T-helper 17 cell (primary cell): Measurements from ENCODE around the gene OR1J1. TPM values are rescaled to one million over a fixed set of nuclear protein-coding genes. Genes with fewer than 3 reads are reported as not detected.

Experiments
- ATAC-seq: fragments of 150-1000 bp; cut with Tn5 transposase; 2 replicates; pipeline ENCODE4 v1.10.0; 2021; ENCODE audit warnings: mild to moderate bottlenecking, moderate library complexity
- DNase-seq, 3 donors: peaks; one replicate each; pipeline versions ENCODE4 v3.0.0 to v3.0.0-alpha.2; 2020 to 2021
- H3K9me3 ChIP-seq: one replicate; pipeline ENCODE4 v1.7.0; 2013; ENCODE audit warnings: low read length, mild to moderate bottlenecking; ENCODE audit not compliant: control insufficient read depth, poor library complexity, severe bottlenecking
- H3K27ac Mint-ChIP-seq: one replicate; pipeline ENCODE4 v1.8.0; 2022; ENCODE audit warnings: mild to moderate bottlenecking, moderate library complexity, mixed read lengths
- H3K27me3 Mint-ChIP-seq: one replicate; pipeline ENCODE4 v1.8.0; 2022; ENCODE audit warnings: mixed read lengths
- H3K36me3 Mint-ChIP-seq: one replicate; pipeline ENCODE4 v1.8.0; 2022; ENCODE audit warnings: low read depth, mixed read lengths
- H3K4me1 Mint-ChIP-seq: one replicate; pipeline ENCODE4 v1.8.0; 2022; ENCODE audit warnings: mild to moderate bottlenecking, mixed read lengths
- H3K4me3 Mint-ChIP-seq: one replicate; pipeline ENCODE4 v1.8.0; 2022; ENCODE audit warnings: mild to moderate bottlenecking, moderate library complexity, mixed read lengths
- total RNA-seq, 4 donors: library from RNA in 2 of 4; stranded (reverse) in 2 of 4; gene quantifications; one replicate each; pipeline ENCODE4 v1.2.3 and lab custom pipeline; 2022 to 2026

OR1J1 gene, protein sequence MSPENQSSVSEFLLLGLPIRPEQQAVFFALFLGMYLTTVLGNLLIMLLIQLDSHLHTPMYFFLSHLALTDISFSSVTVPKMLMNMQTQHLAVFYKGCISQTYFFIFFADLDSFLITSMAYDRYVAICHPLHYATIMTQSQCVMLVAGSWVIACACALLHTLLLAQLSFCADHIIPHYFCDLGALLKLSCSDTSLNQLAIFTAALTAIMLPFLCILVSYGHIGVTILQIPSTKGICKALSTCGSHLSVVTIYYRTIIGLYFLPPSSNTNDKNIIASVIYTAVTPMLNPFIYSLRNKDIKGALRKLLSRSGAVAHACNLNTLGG
- not detected for total RNA-seq
- 0 reads per million in 2 donors for total RNA-seq (lab: John Stamatoyannopoulos, UW)

DNA sequence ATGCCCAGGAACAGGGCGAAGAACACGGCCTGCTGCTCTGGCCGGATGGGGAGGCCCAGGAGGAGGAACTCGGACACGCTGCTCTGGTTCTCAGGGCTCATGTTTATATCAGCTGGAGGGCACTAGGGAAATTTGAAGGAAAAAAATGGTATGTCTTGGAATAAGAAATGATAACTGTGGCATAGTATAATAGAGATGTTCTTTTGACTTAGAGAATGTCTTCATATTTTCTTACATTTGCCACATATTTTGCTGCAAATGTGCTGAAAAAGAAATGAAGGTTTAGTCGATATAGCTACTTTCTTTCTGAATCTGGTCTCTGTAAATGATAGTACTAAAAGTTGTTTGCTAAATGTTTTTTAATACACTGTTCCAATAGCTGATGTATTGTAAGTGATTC lies at the start of gene OR1J1:
OR1J1 (minus strand) TSS at position 101 of the 400 bp plus-strand sequence; CDS start at position 101, 0 bp downstream.
- DNase-seq (no peak), ATAC-seq (no peak)
- Mint-ChIP-seq H3K4me1 (peaks cover 4% of the 10 kb centered on the region), H3K36me3 (no peaks in the 10 kb centered on the region), H3K4me3 (no peak within 1 kb of the TSS), H3K27ac (no peak within 1 kb of the TSS), H3K27me3 (peaks cover 30% of the 10 kb centered on the region)
- H3K9me3 ChIP-seq = no peaks in the 10 kb centered on the region

DNA sequence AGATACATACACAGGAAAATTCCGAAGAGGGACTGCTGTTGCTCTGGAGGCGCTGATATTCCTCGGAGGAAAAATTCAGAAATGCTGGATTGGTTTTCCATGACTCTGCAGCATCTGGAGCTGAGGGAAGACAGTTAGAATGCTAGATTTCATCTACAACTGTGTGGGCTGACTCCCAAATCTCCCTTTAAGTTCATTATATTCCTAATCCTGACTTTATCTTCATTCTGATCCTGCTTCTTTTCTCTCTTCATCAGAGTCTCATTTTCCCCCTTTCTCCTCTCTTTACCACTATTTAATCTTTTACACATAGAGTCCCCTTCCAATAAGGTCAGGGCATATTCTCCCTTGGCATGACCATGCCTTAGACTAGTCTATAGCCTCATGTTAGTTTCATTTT lies 49.5 kb upstream of the OR1J1 start, which contains the start of gene OR1N1:
OR1N1 (minus strand) TSS at position 101 of the 400 bp plus-strand sequence; CDS start at position 101, 0 bp downstream.
- no peak within 1 kb of the TSS for H3K4me3 Mint-ChIP-seq
- no peak within 1 kb of the TSS for H3K27ac Mint-ChIP-seq
- no peaks in the 10 kb centered on the region for H3K4me1 Mint-ChIP-seq
- DNase-seq (no peak), ATAC-seq (no peak)
- H3K27me3 Mint-ChIP-seq = no peaks in the 10 kb centered on the region
- H3K36me3 Mint-ChIP-seq = no peaks in the 10 kb centered on the region
- no peaks in the 10 kb centered on the region for H3K9me3 ChIP-seq

DNA sequence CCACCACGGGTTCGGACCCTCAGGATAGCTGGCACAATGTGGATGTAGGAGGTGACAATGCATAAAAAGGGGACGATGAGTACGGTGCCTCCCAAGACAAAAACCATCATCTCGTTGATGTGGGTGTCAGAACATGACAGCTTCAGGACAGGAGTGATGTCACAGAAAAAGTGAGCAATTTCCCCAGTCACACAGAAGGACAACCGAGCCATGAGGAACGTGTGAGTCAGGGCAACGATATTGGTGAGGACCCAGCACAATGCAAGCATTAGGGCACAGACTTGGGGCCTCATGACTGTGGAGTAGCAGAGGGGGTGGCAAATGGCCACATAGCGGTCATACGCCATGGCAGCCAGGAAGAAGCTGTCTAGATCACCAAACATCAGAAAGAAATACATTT lies 48.9 kb upstream of the OR1J1 start:
- no peaks in the 10 kb centered on the region for H3K36me3 Mint-ChIP-seq
- ATAC-seq (no peak), DNase-seq (no peak)
- no peaks in the 10 kb centered on the region for H3K4me1 Mint-ChIP-seq
- no peak overlapping the region for H3K4me3 Mint-ChIP-seq
- no peak overlapping the region for H3K27ac Mint-ChIP-seq
- no peaks in the 10 kb centered on the region for H3K27me3 Mint-ChIP-seq
- no peaks in the 10 kb centered on the region for H3K9me3 ChIP-seq

DNA sequence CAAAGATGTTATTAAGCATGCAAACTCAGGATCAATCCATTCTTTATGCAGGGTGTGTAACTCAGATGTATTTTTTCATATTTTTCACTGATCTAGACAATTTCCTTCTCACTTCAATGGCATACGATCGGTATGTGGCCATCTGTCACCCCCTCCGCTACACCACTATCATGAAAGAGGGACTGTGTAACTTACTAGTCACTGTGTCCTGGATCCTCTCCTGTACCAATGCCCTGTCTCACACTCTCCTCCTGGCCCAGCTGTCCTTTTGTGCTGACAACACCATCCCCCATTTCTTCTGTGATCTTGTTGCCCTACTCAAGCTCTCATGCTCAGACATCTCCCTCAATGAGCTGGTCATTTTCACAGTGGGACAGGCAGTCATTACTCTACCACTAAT lies 41.6 kb upstream of the OR1J1 start:
- Mint-ChIP-seq H3K4me1 (no peaks in the 10 kb centered on the region), H3K36me3 (no peaks in the 10 kb centered on the region), H3K4me3 (no peak overlapping the region), H3K27ac (no peak overlapping the region), H3K27me3 (peaks cover 8% of the 10 kb centered on the region)
- ATAC-seq (no peak), DNase-seq (no peak)
- H3K9me3 ChIP-seq = no peaks in the 10 kb centered on the region

DNA sequence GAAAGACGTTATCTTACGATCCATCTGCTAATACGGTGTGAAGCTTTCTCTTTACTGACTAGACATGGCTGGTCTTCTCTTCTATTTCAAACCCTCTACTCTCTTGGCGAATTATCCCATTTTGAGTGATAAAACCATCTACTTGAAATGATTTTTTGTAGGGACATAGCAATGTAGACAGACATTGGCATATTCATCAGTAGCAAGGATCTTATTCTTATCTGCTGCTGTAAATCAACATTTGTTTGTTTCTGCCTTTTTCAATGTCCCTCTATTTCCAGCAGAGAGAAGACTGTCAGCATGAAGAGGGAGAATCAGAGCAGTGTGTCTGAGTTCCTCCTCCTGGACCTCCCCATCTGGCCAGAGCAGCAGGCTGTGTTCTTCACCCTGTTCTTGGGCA lies 41.1 kb upstream of the OR1J1 start, which contains the start of gene OR1J4:
OR1J4 (plus strand) TSS at position 301 of the 400 bp plus-strand sequence; CDS start at position 301, 0 bp downstream.
- Mint-ChIP-seq H3K27ac (no peak within 1 kb of the TSS), H3K4me1 (no peaks in the 10 kb centered on the region), H3K27me3 (peaks cover 8% of the 10 kb centered on the region), H3K36me3 (no peaks in the 10 kb centered on the region), H3K4me3 (no peak within 1 kb of the TSS)
- no peak for DNase-seq
- H3K9me3 ChIP-seq = no peaks in the 10 kb centered on the region
- ATAC-seq = no peak

DNA sequence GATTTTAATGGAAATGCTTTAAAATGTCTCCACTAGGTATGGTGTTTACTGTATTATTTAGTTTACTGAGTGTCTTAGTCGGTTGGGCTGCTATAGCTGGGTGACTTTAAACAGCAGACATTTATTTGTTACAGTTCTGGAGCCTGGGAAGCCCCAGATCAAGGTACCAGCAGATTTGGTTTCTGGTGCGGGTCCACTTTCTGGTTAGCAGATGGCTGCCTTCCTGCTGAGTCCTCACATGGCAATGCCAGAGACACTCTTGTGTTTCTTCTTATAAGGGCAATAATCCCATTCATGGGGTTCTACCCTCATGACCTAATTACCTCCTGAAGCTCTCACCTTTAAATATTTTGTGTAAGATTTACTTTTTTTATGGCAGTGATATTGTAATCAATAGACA lies 40.5 kb upstream of the OR1J1 start:
- ATAC-seq = no peak
- H3K36me3 Mint-ChIP-seq = no peaks in the 10 kb centered on the region

DNA sequence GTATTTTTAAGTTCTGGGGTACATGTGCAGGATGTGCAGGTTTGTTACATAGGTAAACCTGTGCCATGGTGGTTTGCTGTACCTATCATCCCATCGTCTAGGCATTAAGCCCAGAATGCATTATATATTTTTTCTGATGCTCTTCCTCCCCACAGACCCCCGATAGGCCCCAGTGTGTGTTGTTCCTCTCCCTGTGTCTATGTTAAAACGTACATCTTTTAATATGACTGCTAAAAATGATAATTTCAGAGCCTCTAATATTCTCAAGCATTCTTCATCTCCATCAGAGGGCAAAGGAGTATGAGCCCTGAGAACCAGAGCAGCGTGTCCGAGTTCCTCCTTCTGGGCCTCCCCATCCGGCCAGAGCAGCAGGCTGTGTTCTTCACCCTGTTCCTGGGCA lies 32.8 kb upstream of the OR1J1 start, which contains the start of gene OR1J2:
OR1J2 (plus strand) TSS at position 301 of the 400 bp plus-strand sequence; CDS start at position 301, 0 bp downstream.
- Mint-ChIP-seq H3K27ac (no peak within 1 kb of the TSS), H3K36me3 (peaks cover 4% of the 10 kb centered on the region)
- no peak for ATAC-seq

More for the DNA sequence above, 40.5 kb upstream of the OR1J1 start:
- no peak for DNase-seq
- H3K27ac Mint-ChIP-seq = no peak overlapping the region
- peaks cover 8% of the 10 kb centered on the region for H3K27me3 Mint-ChIP-seq
- H3K4me3 Mint-ChIP-seq = no peak overlapping the region
- no peaks in the 10 kb centered on the region for H3K4me1 Mint-ChIP-seq
- no peaks in the 10 kb centered on the region for H3K9me3 ChIP-seq

DNA sequence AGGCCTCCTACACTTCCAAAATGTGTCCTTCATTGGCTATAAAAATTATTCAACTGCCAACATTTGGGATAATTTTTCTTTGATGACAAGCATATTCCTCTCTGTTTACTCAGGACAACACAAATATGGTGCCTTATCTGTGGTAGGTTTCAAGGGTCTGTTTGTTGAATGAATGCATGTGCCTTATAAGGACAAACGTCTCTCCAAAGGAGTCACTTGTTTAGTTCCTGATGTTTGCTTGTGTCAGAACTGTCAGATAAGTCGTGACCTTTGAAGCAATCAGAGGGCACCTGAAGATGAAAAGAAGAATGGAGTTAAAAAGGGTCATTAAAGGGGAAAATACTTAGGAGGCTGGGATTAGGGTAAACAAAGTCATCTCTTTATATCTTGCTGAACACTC lies 29.2 kb upstream of the OR1J1 start:
- H3K9me3 ChIP-seq = no peaks in the 10 kb centered on the region
- DNase-seq = no peak
- no peak overlapping the region for H3K27ac Mint-ChIP-seq
- no peak overlapping the region for H3K4me3 Mint-ChIP-seq
- no peak for ATAC-seq
- H3K27me3 Mint-ChIP-seq = peaks cover 28% of the 10 kb centered on the region
- peaks cover 3% of the 10 kb centered on the region for H3K4me1 Mint-ChIP-seq
- peaks cover 4% of the 10 kb centered on the region for H3K36me3 Mint-ChIP-seq

More for the DNA sequence above, 32.8 kb upstream of the OR1J1 start, which contains the start of gene OR1J2:
- no peaks in the 10 kb centered on the region for H3K9me3 ChIP-seq
- Mint-ChIP-seq H3K4me1 (no peaks in the 10 kb centered on the region), H3K4me3 (no peak within 1 kb of the TSS), H3K27me3 (peaks cover 28% of the 10 kb centered on the region)
- no peak for DNase-seq

DNA sequence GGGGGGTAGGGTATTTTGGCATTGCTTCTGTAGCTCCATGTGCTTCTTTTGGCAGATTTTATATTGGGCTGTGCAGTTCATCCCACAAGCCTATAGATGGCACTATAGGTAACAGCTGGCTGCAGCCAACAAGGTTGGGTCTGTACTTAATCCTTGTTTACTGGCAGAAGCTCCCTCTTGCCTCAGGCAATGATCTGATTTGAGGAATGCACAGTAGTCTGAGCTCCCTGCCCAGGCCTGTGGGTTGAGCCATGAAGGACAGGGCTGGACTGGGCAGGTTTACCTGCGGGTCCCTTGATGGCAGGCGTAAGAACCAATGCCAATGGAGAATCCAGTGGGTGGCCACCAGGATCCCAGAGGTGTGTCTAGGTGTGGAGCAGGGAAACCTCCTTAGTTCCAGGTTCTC lies 21.2 kb upstream of the OR1J1 start:
- ATAC-seq = peak; percentile 65
- DNase-seq = no peak
- no peak overlapping the region for H3K4me3 Mint-ChIP-seq
- peaks cover 3% of the 10 kb centered on the region for H3K36me3 Mint-ChIP-seq
- no peaks in the 10 kb centered on the region for H3K9me3 ChIP-seq
- peaks cover 6% of the 10 kb centered on the region for H3K27me3 Mint-ChIP-seq
- no peak overlapping the region for H3K27ac Mint-ChIP-seq
- peaks cover 3% of the 10 kb centered on the region for H3K4me1 Mint-ChIP-seq

DNA sequence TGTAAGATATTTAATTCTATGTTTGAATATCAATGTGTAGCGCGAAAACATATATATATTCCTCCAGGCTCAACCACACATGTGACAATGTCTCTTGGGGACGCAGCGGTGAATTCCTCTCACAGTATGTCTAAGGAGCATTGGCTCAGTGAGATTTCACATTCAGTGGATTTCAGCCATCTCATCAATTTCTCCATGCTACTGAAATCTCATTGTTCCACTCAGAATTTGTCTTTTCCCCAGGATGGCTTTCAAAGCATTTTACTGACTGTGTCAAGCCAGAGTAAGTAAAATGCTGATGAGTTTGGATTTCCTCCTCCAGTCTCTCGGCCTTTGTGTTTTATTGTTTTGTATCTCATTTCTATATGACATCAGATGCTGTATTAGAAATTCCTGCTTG lies 1.3 kb upstream of the OR1J1 start:
- H3K4me3 Mint-ChIP-seq = no peak overlapping the region
- H3K27me3 Mint-ChIP-seq = peaks cover 30% of the 10 kb centered on the region
- DNase-seq (no peak), ATAC-seq (no peak)
- H3K9me3 ChIP-seq = no peaks in the 10 kb centered on the region
- no peak overlapping the region for H3K27ac Mint-ChIP-seq
- H3K4me1 Mint-ChIP-seq = peaks cover 4% of the 10 kb centered on the region
- H3K36me3 Mint-ChIP-seq = no peaks in the 10 kb centered on the region

DNA sequence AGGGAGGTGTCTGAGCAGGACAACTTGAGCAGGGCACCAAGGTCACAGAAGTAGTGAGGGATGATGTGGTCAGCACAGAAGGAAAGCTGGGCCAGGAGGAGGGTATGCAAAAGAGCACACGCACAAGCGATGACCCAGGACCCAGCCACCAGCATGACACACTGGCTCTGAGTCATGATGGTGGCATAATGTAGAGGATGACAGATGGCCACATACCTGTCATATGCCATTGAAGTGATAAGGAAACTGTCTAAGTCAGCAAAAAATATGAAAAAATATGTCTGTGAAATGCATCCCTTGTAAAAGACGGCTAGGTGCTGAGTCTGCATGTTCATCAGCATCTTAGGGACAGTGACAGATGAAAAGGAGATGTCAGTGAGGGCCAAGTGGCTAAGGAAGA lies 380 bp downstream of the OR1J1 start:
- Mint-ChIP-seq H3K4me3 (no peak overlapping the region), H3K27me3 (peaks cover 26% of the 10 kb centered on the region), H3K36me3 (no peaks in the 10 kb centered on the region), H3K27ac (no peak overlapping the region), H3K4me1 (peaks cover 4% of the 10 kb centered on the region)
- DNase-seq = no peak
- no peaks in the 10 kb centered on the region for H3K9me3 ChIP-seq
- ATAC-seq = no peak

DNA sequence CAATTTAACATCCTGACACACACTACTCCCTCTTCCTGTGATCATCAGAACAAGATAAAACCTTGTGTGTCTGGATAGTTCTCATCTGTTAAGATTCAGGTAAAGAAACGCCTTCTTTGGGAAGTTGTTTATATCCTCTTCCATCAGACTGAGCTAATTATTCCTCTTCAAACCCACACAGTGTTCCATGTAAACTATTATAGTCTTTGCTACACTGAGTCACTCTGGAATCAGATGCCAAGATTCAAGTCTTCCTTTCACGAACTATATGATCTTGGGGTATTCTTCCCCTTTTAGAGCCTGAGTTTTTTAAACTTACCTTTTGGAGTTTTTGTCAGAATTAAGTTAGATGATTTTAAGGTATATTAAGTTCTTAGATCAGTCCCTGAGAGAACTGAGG lies 2.0 kb downstream of the OR1J1 start:
- peaks cover 19% of the 10 kb centered on the region for H3K27me3 Mint-ChIP-seq
- DNase-seq (no peak), ATAC-seq (no peak)
- H3K4me1 Mint-ChIP-seq = peaks cover 4% of the 10 kb centered on the region
- no peak overlapping the region for H3K27ac Mint-ChIP-seq
- no peak overlapping the region for H3K4me3 Mint-ChIP-seq
- no peaks in the 10 kb centered on the region for H3K9me3 ChIP-seq
- H3K36me3 Mint-ChIP-seq = no peaks in the 10 kb centered on the region

DNA sequence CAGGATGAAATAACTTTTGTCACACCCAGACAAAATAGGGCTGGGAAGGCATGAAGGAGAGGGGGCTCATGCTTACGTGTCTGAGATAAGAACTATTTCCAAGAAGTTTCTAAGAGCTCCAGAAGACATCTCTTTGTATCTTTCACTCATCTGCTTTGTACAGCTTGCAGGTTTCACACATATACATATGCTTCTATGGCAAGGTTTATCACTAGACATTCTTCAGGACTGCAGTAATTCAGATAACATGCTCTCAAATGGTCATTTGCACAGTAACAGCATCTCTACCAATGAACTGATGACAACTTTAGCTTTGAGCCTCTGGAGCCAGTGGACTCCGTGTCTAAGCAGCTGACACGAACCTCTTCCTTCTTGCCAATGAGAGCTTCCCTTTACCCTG lies 3.2 kb downstream of the OR1J1 start:
- H3K36me3 Mint-ChIP-seq = no peaks in the 10 kb centered on the region
- no peak overlapping the region for H3K4me3 Mint-ChIP-seq
- DNase-seq = no peak
- no peak overlapping the region for H3K27ac Mint-ChIP-seq
- peaks cover 4% of the 10 kb centered on the region for H3K4me1 Mint-ChIP-seq
- ATAC-seq = no peak
- peaks cover 19% of the 10 kb centered on the region for H3K27me3 Mint-ChIP-seq
- no peaks in the 10 kb centered on the region for H3K9me3 ChIP-seq

DNA sequence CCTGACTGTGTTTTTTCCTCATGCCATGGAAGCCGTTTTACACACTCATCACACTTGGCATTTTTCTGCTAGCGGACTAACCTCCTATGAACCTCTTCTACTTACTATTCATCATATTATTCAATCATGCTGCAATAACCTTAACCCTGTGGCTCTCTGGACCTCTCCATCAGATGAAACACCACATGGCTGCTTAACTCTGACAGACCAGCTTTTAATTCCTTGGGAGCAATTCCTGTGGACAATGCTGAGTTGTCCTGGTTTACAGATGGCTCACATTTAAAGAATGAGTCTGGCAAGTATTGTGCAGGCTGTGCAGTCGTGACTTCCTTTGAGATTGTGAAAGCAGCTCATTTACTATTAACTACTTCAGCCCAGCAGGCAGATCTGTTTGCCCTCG lies 9.0 kb downstream of the OR1J1 start:
- H3K27ac Mint-ChIP-seq = no peak overlapping the region
- ATAC-seq (no peak), DNase-seq (no peak)
- peaks cover 9% of the 10 kb centered on the region for H3K27me3 Mint-ChIP-seq
- H3K4me3 Mint-ChIP-seq = no peak overlapping the region
- H3K4me1 Mint-ChIP-seq = peaks cover 6% of the 10 kb centered on the region
- H3K9me3 ChIP-seq = no peaks in the 10 kb centered on the region
- H3K36me3 Mint-ChIP-seq = no peaks in the 10 kb centered on the region
